PC-9 (cell line): ENCODE data around the gene GJC2. TPM values are rescaled to one million over a fixed set of nuclear protein-coding genes. Genes with fewer than 3 reads are reported as not detected.

Source experiments
- BruUV-seq: library from RNA; stranded (reverse); fragments of 400-500 nt; replicated peaks from 2 replicates; lab custom pipeline; 2021; lab: Mats Ljungman, UMichigan
- CTCF ChIA-PET: fragments of 300-600 bp; sonication (Branson Sonifier 250); formaldehyde crosslinking; loops from one replicate; lab custom pipeline; 2022; ENCODE audit warnings: antibody characterized with exemption; lab: Charles Lee
- POLR2A ChIA-PET: fragments of 300-600 bp; sonication (Branson Sonifier 250); formaldehyde crosslinking; loops from one replicate; lab custom pipeline; 2022; ENCODE audit warnings: antibody characterized with exemption; ENCODE audit not compliant: unreplicated experiment; lab: Charles Lee
- DNase-seq, 2 experiments: peaks; one replicate each; pipeline versions ENCODE4 v3.0.0 to v3.0.0-alpha.2; 2015 to 2022; ENCODE audit warnings: mixed read lengths in 1 of 2
- H2AFZ ChIP-seq: fragments of 200-600 bp; sonication (generic); 2 replicates; pipeline ENCODE4 v1.8.1; 2017; ENCODE audit warnings: antibody characterized with exemption
- H3F3A ChIP-seq: fragments of 200-600 bp; sonication (generic); 2 replicates; pipeline ENCODE4 v1.8.1; 2017; ENCODE audit warnings: antibody characterized with exemption, mild to moderate bottlenecking, low read depth; ENCODE audit not compliant: insufficient read depth
- H3K27ac ChIP-seq: fragments of 200-600 bp; sonication (generic); 2 replicates; pipeline ENCODE4 v1.6.1; 2016; ENCODE audit warnings: mixed run types
- H3K27me3 ChIP-seq: fragments of 200-600 bp; sonication (generic); 2 replicates; pipeline ENCODE4 v1.6.1; 2016; ENCODE audit warnings: low read depth, mixed run types; ENCODE audit not compliant: insufficient read depth
- H3K36me3 ChIP-seq: fragments of 200-600 bp; sonication (generic); 2 replicates; pipeline ENCODE4 v1.6.1; 2016; ENCODE audit warnings: low read depth, mixed run types
- H3K4me1 ChIP-seq: fragments of 200-600 bp; sonication (generic); replicated peaks from 2 replicates; pipeline ENCODE4 v1.6.1; 2016; ENCODE audit warnings: mixed run types; ENCODE audit not compliant: insufficient read depth
- H3K4me2 ChIP-seq: fragments of 200-600 bp; sonication (generic); 2 replicates; pipeline ENCODE4 v1.6.1; 2017; ENCODE audit warnings: mixed run types
- H3K4me3 ChIP-seq: fragments of 200-600 bp; sonication (generic); 2 replicates; pipeline ENCODE4 v1.6.1; 2016; ENCODE audit warnings: mixed run types
- H3K79me2 ChIP-seq: fragments of 200-600 bp; sonication (generic); 2 replicates; pipeline ENCODE4 v1.6.1; 2017; ENCODE audit warnings: low read depth, mixed run types
- H3K9me2 ChIP-seq: fragments of 200-600 bp; sonication (generic); 2 replicates; pipeline ENCODE4 v1.8.1; 2017; ENCODE audit warnings: mild to moderate bottlenecking; ENCODE audit not compliant: insufficient read depth
- H3K9me3 ChIP-seq: fragments of 200-600 bp; sonication (generic); 2 replicates; pipeline ENCODE4 v1.8.1; 2016; ENCODE audit warnings: low read depth; ENCODE audit not compliant: insufficient read depth
- H4K20me1 ChIP-seq: fragments of 200-600 bp; sonication (generic); 2 replicates; pipeline ENCODE4 v1.8.1; 2017; ENCODE audit not compliant: insufficient read depth
- CTCF ChIP-seq: fragments of 200-600 bp; sonication (generic); conservative IDR thresholded peaks from 2 replicates; pipeline ENCODE4 v1.6.1; 2017; ENCODE audit warnings: mixed run types, antibody characterized with exemption, mild to moderate bottlenecking, moderate library complexity
- EZH2 ChIP-seq: fragments of 200-600 bp; sonication (generic); IDR thresholded peaks from 2 replicates; pipeline ENCODE4 v1.8.0; 2017; ENCODE audit warnings: antibody characterized with exemption, low read depth
- intact Hi-C: fragments of 100-400 bp; cut with micrococcal nuclease; formaldehyde crosslinking; loops from one replicate; pipeline ENCODE4 v1.10.0; 2022; ENCODE audit not compliant: unreplicated experiment
- total RNA-seq: library from RNA; stranded (reverse); gene quantifications from 2 replicates; pipeline ENCODE4 v1.2.3, GENCODE V29; 2021

The GJC2 gene
- total RNA-seq, 1 experiment from 2014 or later, result 2.1 TPM

- H3K27ac ChIP-seq, result no peak overlapping the region
- no peak overlapping the region for H3K4me3 ChIP-seq
- peaks cover 12% of the 10 kb centered on the region; the same call in 1 of the 2 replicates for H3F3A ChIP-seq
- H2AFZ ChIP-seq, result no peak overlapping the region
- ChIA-PET POLR2A (no interaction called here), CTCF (no interaction called here)
- H4K20me1 ChIP-seq, result no peaks in the 10 kb centered on the region
- no peaks in the 10 kb centered on the region for H3K79me2 ChIP-seq
- H3K9me3 ChIP-seq, result no peaks in the 10 kb centered on the region
- H3K9me2 ChIP-seq, result no peaks in the 10 kb centered on the region
- no peak overlapping the region for H3K4me2 ChIP-seq
- BruUV-seq, result no TSS peak
- H3K36me3 ChIP-seq, result no peaks in the 10 kb centered on the region
- H3K4me1 ChIP-seq, result peaks cover 16% of the 10 kb centered on the region
- no peak for DNase-seq
- no peaks in the 10 kb centered on the region for H3K27me3 ChIP-seq
- intact Hi-C loops, result loop anchor here (5.0 to 10.0 kb wide), 4 partner anchors 243 to 1090 kb away; no protein-coding TSS in a partner anchor
- TF ChIP-seq EZH2 (no peak), CTCF (no peak)
These were observed 15.1 kb upstream of the GJC2 start for GRCh38 chr1:228134591-228134990.

GRCh38 chr1:228136901-228137300 is 12.8 kb upstream of the GJC2 start:
- H3K27ac ChIP-seq, result no peak overlapping the region
- no peak overlapping the region for H3K4me2 ChIP-seq
- H3K9me2 ChIP-seq, result no peaks in the 10 kb centered on the region
- peaks cover 16% of the 10 kb centered on the region for H3K79me2 ChIP-seq
- no peaks in the 10 kb centered on the region for H3K36me3 ChIP-seq
- ChIA-PET POLR2A (interaction anchor here (0.7 kb wide), 1 partner anchor 138 kb away, joined by 13 read pairs; no protein-coding TSS in a partner anchor), CTCF (no interaction called here)
- peaks cover 16% of the 10 kb centered on the region for H3K4me1 ChIP-seq
- peak in 1 of 2 experiments; percentile 59 for DNase-seq
- H3K27me3 ChIP-seq, result no peaks in the 10 kb centered on the region
- BruUV-seq, result no TSS peak
- peaks cover 2% of the 10 kb centered on the region; the same call in 1 of the 2 replicates for H4K20me1 ChIP-seq
- H2AFZ ChIP-seq, result no peak overlapping the region
- no peak overlapping the region for H3K4me3 ChIP-seq
- TF ChIP-seq EZH2 (no peak), CTCF (no peak)
- no peaks in the 10 kb centered on the region for H3K9me3 ChIP-seq
- intact Hi-C loops, result loop anchor here (10.0 kb wide), 2 partner anchors 652 to 1088 kb away; no protein-coding TSS in a partner anchor
- peaks cover 5% of the 10 kb centered on the region; the same call in 1 of the 2 replicates for H3F3A ChIP-seq

GRCh38 chr1:228139406-228139930 is 10.3 kb upstream of the GJC2 start:
- CTCF ChIA-PET, result interaction anchor here (0.6 to 0.7 kb wide), 2 partner anchors 26 to 139 kb away, joined by 4 to 11 read pairs; no protein-coding TSS in a partner anchor
- H3K9me2 ChIP-seq, result no peaks in the 10 kb centered on the region
- peak overlapping the region; percentile 41; the same call in 1 of the 2 replicates for H3K27ac ChIP-seq
- BruUV-seq, result TSS peak; percentile 87
- intact Hi-C loops, result loop anchor here (10.0 kb wide), 2 partner anchors 655 to 1085 kb away; no protein-coding TSS in a partner anchor
- H3K27me3 ChIP-seq, result no peaks in the 10 kb centered on the region
- H3K36me3 ChIP-seq, result no peaks in the 10 kb centered on the region
- peaks cover 42% of the 10 kb centered on the region for H3K79me2 ChIP-seq
- no peak for DNase-seq
- no peaks in the 10 kb centered on the region for H3F3A ChIP-seq
- POLR2A ChIA-PET, result no interaction called here
- H3K4me1 ChIP-seq, result peaks cover 9% of the 10 kb centered on the region
- TF ChIP-seq EZH2, result no peak
- H2AFZ ChIP-seq, result peak overlapping the region; percentile 89
- H3K4me3 ChIP-seq, result peak overlapping the region; percentile 67
- H3K4me2 ChIP-seq, result peak overlapping the region; percentile 78
- peaks cover 27% of the 10 kb centered on the region for H4K20me1 ChIP-seq
- no peaks in the 10 kb centered on the region for H3K9me3 ChIP-seq
